ENCODE data around the gene NFILZ. TPM values are rescaled to one million over a fixed set of nuclear protein-coding genes. Genes with fewer than 3 reads are reported as not detected.
A peak's percentile ranks its signal among the peaks of the same experiment; 100 is the strongest.

NFILZ gene
- not detected for polyA plus RNA-seq

GRCh38 chr19:8629996-8630683, at the start of gene NFILZ:
Gene NFILZ (plus strand): TSS chr19:8630633. CDS start chr19:8676766, 46,133 bp downstream.
- H3K27me3 Mint-ChIP-seq: peaks cover 7% of the 10 kb centered on the region
- H3K4me3 Mint-ChIP-seq: no peak within 1 kb of the TSS
- H3K27ac Mint-ChIP-seq: no peak within 1 kb of the TSS
- peaks cover 0 to 2% (median 0%) of the 10 kb centered on the region in 3 donors for H3K9me3 Mint-ChIP-seq
- peaks cover 0 to 1% (median 0%) of the 10 kb centered on the region in 3 donors for H3K4me1 Mint-ChIP-seq
- H3K36me3 Mint-ChIP-seq: no peaks in the 10 kb centered on the region

- Mint-ChIP-seq H3K36me3 (no peaks in the 10 kb centered on the region), H3K27me3 (peaks cover 2% of the 10 kb centered on the region)
These were observed 49.6 kb upstream of the NFILZ start for GRCh38 chr19:8580710-8581281.

GRCh38 chr19:8584965-8585893, 45.2 kb upstream of the NFILZ start:
- H3K27me3 Mint-ChIP-seq: peaks cover 5% of the 10 kb centered on the region
- H3K9me3 Mint-ChIP-seq: no peaks in the 10 kb centered on the region
- no peak overlapping the region for H3K4me3 Mint-ChIP-seq
- H3K36me3 Mint-ChIP-seq: no peaks in the 10 kb centered on the region
- H3K4me1 Mint-ChIP-seq: peaks cover 0 to 3% (median 0%) of the 10 kb centered on the region in 3 donors
- H3K27ac Mint-ChIP-seq: no peak overlapping the region

More at GRCh38 chr19:8580710-8581281, 49.6 kb upstream of the NFILZ start:
- no peak overlapping the region for H3K4me3 Mint-ChIP-seq
- H3K27ac Mint-ChIP-seq: no peak overlapping the region
- H3K9me3 Mint-ChIP-seq: no peaks in the 10 kb centered on the region
- H3K4me1 Mint-ChIP-seq: peaks cover 15 to 25% (median 15%) of the 10 kb centered on the region in 3 donors

GRCh38 chr19:8585894-8586750, 44.3 kb upstream of the NFILZ start:
- Mint-ChIP-seq H3K27ac (no peak overlapping the region), H3K27me3 (peaks cover 5% of the 10 kb centered on the region), H3K36me3 (peaks cover 2% of the 10 kb centered on the region), H3K4me3 (no peak overlapping the region), H3K9me3 (no peaks in the 10 kb centered on the region), H3K4me1 (peaks cover 0 to 2% (median 0%) of the 10 kb centered on the region in 3 donors)

- peaks cover 0 to 9% (median 4%) of the 10 kb centered on the region in 3 donors for H3K4me1 Mint-ChIP-seq
These were observed 41.2 kb upstream of the NFILZ start for GRCh38 chr19:8589177-8589714.

GRCh38 chr19:8592231-8593009, 38.0 kb upstream of the NFILZ start:
- Mint-ChIP-seq H3K36me3 (peaks cover 2% of the 10 kb centered on the region), H3K27ac (peak overlapping the region in 1 of 3 donors; percentile 53), H3K4me1 (peaks cover 0 to 7% (median 4%) of the 10 kb centered on the region in 3 donors), H3K9me3 (peaks cover 3 to 12% (median 9%) of the 10 kb centered on the region in 3 donors), H3K4me3 (peak overlapping the region; percentile 28 to 94 (median 74)), H3K27me3 (peaks cover 40% of the 10 kb centered on the region)

More at GRCh38 chr19:8589177-8589714, 41.2 kb upstream of the NFILZ start:
- Mint-ChIP-seq H3K27ac (no peak overlapping the region), H3K9me3 (peaks cover 3 to 8% (median 7%) of the 10 kb centered on the region in 3 donors), H3K4me3 (no peak overlapping the region), H3K36me3 (peaks cover 2% of the 10 kb centered on the region), H3K27me3 (peaks cover 28% of the 10 kb centered on the region)

- H3K27me3 Mint-ChIP-seq: peaks cover 41% of the 10 kb centered on the region
- peak overlapping the region in 1 of 3 donors; percentile 54 for H3K27ac Mint-ChIP-seq
- peak overlapping the region in 1 of 4 donors; percentile 37 for H3K4me3 Mint-ChIP-seq
- peaks cover 3 to 17% (median 9%) of the 10 kb centered on the region in 3 donors for H3K9me3 Mint-ChIP-seq
- peaks cover 0 to 7% (median 4%) of the 10 kb centered on the region in 3 donors for H3K4me1 Mint-ChIP-seq
- peaks cover 2% of the 10 kb centered on the region for H3K36me3 Mint-ChIP-seq
These were observed 36.5 kb upstream of the NFILZ start for GRCh38 chr19:8593931-8594330.

- Mint-ChIP-seq H3K4me1 (peaks cover 0 to 7% (median 4%) of the 10 kb centered on the region in 3 donors), H3K27ac (no peak overlapping the region), H3K9me3 (peaks cover 3 to 20% (median 9%) of the 10 kb centered on the region in 3 donors), H3K27me3 (peaks cover 40% of the 10 kb centered on the region), H3K4me3 (peak overlapping the region in 1 of 4 donors; percentile 45), H3K36me3 (peaks cover 1% of the 10 kb centered on the region)
These were observed 34.8 kb upstream of the NFILZ start for GRCh38 chr19:8595651-8596050.

- Mint-ChIP-seq H3K4me1 (peaks cover 0 to 7% (median 4%) of the 10 kb centered on the region in 3 donors), H3K9me3 (peaks cover 3 to 20% (median 9%) of the 10 kb centered on the region in 3 donors), H3K27ac (no peak overlapping the region), H3K27me3 (peaks cover 41% of the 10 kb centered on the region), H3K4me3 (no peak overlapping the region), H3K36me3 (no peaks in the 10 kb centered on the region)
These were observed 34.3 kb upstream of the NFILZ start for GRCh38 chr19:8596168-8596567.

- Mint-ChIP-seq H3K36me3 (no peaks in the 10 kb centered on the region), H3K27me3 (peaks cover 24% of the 10 kb centered on the region), H3K4me1 (no peaks in the 10 kb centered on the region), H3K9me3 (peaks cover 0 to 7% (median 0%) of the 10 kb centered on the region in 3 donors), H3K4me3 (peak overlapping the region in 1 of 4 donors; percentile 47), H3K27ac (no peak overlapping the region)
These were observed 30.4 kb upstream of the NFILZ start for GRCh38 chr19:8600064-8600463.

GRCh38 chr19:8600816-8601215, 29.6 kb upstream of the NFILZ start:
- Mint-ChIP-seq H3K9me3 (peaks cover 0 to 7% (median 0%) of the 10 kb centered on the region in 3 donors), H3K36me3 (no peaks in the 10 kb centered on the region), H3K27me3 (peaks cover 24% of the 10 kb centered on the region)

GRCh38 chr19:8601796-8602195, 28.6 kb upstream of the NFILZ start:
- Mint-ChIP-seq H3K4me3 (no peak overlapping the region), H3K27me3 (peaks cover 21% of the 10 kb centered on the region), H3K4me1 (peaks cover 0 to 2% (median 0%) of the 10 kb centered on the region in 3 donors), H3K36me3 (no peaks in the 10 kb centered on the region), H3K27ac (no peak overlapping the region), H3K9me3 (peaks cover 0 to 7% (median 0%) of the 10 kb centered on the region in 3 donors)

More at GRCh38 chr19:8600816-8601215, 29.6 kb upstream of the NFILZ start:
- H3K27ac Mint-ChIP-seq: peak overlapping the region in 1 of 3 donors; percentile 31
- H3K4me1 Mint-ChIP-seq: no peaks in the 10 kb centered on the region
- no peak overlapping the region for H3K4me3 Mint-ChIP-seq

GRCh38 chr19:8605514-8605913, 24.9 kb upstream of the NFILZ start:
- H3K27me3 Mint-ChIP-seq: peaks cover 36% of the 10 kb centered on the region
- no peak overlapping the region for H3K27ac Mint-ChIP-seq
- peaks cover 1% of the 10 kb centered on the region for H3K36me3 Mint-ChIP-seq
- H3K4me3 Mint-ChIP-seq: no peak overlapping the region
- H3K9me3 Mint-ChIP-seq: peaks cover 0 to 2% (median 0%) of the 10 kb centered on the region in 3 donors
- H3K4me1 Mint-ChIP-seq: peaks cover 6 to 15% (median 9%) of the 10 kb centered on the region in 3 donors

Data from IgD-negative memory B cell (primary cell).